ENCODE measurements around the gene ZDHHC11.

DNA sequence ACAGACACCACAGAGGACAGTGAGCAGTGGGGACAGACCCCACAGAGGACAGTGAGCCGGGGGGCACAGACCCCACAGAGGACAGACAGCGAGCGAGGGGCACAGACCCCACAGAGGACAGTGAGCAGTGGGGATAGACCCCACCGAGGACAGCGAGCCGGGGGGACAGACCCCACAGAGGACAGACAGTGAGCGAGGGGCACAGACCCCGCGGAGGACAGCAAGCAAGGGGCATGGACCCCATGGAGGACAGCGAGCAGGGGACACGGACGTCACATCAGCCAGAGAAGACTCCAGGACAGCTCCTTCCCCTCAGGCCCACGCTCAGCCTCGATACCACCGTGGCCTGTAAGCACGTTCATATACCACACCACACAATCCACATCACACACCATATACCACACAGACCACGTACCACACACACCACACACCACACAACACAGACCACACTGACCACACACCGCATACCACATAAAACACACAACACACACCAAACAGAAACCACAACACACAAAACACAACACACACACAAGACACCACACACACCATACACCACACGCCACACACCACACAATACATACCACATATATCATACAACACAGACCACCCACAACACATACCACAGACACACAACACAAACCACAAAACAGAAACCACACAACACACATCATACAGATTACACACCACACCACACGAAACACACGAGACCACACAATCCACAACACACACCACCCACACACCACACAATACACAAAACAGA lies 5.2 kb upstream of the ZDHHC11 start:
- TF ChIP-seq, protein P1, sequence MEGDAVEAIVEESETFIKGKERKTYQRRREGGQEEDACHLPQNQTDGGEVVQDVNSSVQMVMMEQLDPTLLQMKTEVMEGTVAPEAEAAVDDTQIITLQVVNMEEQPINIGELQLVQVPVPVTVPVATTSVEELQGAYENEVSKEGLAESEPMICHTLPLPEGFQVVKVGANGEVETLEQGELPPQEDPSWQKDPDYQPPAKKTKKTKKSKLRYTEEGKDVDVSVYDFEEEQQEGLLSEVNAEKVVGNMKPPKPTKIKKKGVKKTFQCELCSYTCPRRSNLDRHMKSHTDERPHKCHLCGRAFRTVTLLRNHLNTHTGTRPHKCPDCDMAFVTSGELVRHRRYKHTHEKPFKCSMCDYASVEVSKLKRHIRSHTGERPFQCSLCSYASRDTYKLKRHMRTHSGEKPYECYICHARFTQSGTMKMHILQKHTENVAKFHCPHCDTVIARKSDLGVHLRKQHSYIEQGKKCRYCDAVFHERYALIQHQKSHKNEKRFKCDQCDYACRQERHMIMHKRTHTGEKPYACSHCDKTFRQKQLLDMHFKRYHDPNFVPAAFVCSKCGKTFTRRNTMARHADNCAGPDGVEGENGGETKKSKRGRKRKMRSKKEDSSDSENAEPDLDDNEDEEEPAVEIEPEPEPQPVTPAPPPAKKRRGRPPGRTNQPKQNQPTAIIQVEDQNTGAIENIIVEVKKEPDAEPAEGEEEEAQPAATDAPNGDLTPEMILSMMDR (IDR thresholded peaks at IDR 0.05) = no peak
- TF ChIP-seq POLR2A (IDR thresholded peaks at IDR 0.05) = no peak
